Activated naive CD8-positive, alpha-beta T cell (primary cell): ENCODE results near the gene UMODL1.

Experiments used
- H3K27ac Mint-ChIP-seq: one replicate; pipeline ENCODE4 v1.8.0; 2021; ENCODE audit warnings: mixed read lengths
- H3K27me3 Mint-ChIP-seq: one replicate; pipeline ENCODE4 v1.8.0; 2021; ENCODE audit warnings: mixed read lengths
- H3K36me3 Mint-ChIP-seq: one replicate; pipeline ENCODE4 v1.8.0; 2021; ENCODE audit warnings: mixed read lengths
- H3K4me1 Mint-ChIP-seq: one replicate; pipeline ENCODE4 v1.8.0; 2021; ENCODE audit warnings: low read depth, mixed read lengths
- H3K4me3 Mint-ChIP-seq: one replicate; pipeline ENCODE4 v1.8.0; 2021; ENCODE audit warnings: mild to moderate bottlenecking, mixed read lengths
- H3K9me3 Mint-ChIP-seq: one replicate; pipeline ENCODE4 v1.8.0; 2021; ENCODE audit warnings: low read depth, mixed read lengths

UMODL1 gene

DNA sequence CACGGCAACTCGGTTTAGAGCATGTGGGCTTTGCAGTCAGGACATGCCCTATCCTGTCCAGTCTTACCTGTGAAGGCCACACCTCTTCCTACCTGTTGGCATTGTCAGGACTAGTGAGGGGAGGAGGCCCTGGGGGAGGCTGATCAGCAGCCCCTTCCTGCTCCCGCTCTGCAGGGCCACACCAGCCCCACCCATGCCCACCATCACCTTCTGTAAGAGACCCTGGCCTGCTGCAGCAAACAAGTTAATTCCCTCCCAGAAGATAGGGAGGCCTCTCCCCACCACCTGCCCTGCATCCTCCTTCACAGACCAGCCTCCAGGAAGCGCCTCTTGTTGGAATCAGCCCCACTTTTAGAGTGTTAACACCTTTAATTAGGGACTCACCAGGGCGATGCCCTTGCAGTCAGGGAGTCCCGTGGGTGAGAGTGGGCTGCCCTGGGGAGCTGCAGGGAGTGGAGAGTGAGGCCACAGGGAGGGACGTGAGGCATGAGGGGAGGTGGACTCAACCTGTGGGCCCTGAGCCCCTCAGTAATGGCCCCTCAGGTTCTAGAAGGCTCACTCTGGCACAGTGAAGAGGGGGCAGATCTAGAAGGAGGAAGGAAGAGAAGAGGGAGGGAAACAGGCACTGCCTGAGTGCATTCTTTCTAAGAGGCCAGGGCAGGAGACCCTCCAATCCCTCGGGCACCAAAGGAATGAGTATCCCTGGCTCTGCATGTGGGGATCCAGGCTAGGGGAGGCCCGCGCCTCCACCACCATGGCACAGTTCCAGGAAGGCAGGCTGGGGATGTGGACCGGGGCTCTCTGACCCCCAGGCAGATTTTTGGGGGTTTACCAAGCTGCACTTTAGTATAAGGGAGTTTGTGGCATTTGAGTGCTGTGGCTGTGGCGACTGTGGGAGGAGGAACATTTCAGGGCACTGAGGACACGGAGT is 8.2 kb downstream of the UMODL1 start:
- no peak overlapping the region for H3K27ac Mint-ChIP-seq
- no peaks in the 10 kb centered on the region for H3K27me3 Mint-ChIP-seq
- H3K4me1 Mint-ChIP-seq: no peaks in the 10 kb centered on the region
- H3K9me3 Mint-ChIP-seq: no peaks in the 10 kb centered on the region
- H3K36me3 Mint-ChIP-seq: no peaks in the 10 kb centered on the region
- H3K4me3 Mint-ChIP-seq: no peak overlapping the region

GRCh38 chr21:42079939-42080787 is 9.0 kb downstream of the UMODL1 start:
- no peaks in the 10 kb centered on the region for H3K9me3 Mint-ChIP-seq
- H3K27me3 Mint-ChIP-seq: no peaks in the 10 kb centered on the region
- no peak overlapping the region for H3K4me3 Mint-ChIP-seq
- H3K36me3 Mint-ChIP-seq: no peaks in the 10 kb centered on the region
- no peak overlapping the region for H3K27ac Mint-ChIP-seq
- no peaks in the 10 kb centered on the region for H3K4me1 Mint-ChIP-seq

DNA sequence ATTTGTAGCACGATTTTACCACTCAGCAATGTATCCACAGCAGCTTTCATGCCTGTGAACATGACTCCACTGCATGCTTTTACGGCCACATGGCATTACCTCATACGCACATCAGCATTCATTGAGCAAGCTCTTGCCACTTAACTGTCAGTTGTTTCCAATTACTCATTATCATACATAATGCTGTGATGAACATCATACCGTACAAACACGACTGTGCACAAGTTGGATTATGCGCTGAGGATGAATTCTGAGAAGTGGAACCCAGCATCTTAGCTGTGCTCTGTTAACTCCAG is 9.6 kb downstream of the UMODL1 start:
- Mint-ChIP-seq H3K4me3 (no peak overlapping the region), H3K27ac (no peak overlapping the region), H3K9me3 (no peaks in the 10 kb centered on the region), H3K4me1 (no peaks in the 10 kb centered on the region), H3K27me3 (no peaks in the 10 kb centered on the region), H3K36me3 (no peaks in the 10 kb centered on the region)

GRCh38 chr21:42081138-42081537 is 10.0 kb downstream of the UMODL1 start:
- H3K4me3 Mint-ChIP-seq: no peak overlapping the region
- no peaks in the 10 kb centered on the region for H3K27me3 Mint-ChIP-seq
- no peaks in the 10 kb centered on the region for H3K4me1 Mint-ChIP-seq
- H3K36me3 Mint-ChIP-seq: no peaks in the 10 kb centered on the region
- no peaks in the 10 kb centered on the region for H3K9me3 Mint-ChIP-seq
- H3K27ac Mint-ChIP-seq: no peak overlapping the region

DNA sequence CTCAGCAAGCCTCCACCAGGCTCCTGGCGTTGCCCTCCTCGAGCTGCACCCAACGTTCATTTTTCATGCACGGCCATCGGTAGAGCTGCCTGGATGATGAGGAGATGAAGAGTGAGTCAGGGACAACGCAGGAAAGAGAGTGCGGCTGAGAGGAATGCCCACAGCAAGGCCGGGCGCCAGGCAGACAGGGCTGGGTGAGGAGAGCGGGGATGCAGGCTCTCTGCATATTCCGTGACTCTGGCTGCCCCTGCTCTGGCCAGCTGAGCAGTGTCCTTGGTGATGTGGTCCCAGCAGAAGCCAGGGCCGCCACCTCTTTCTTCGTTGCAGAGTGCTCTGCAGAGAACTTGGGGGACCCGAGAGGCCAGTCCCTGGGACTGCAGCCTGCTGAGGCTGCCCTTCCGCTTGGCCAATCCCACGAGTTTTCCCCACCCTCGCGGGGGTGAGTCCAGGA is 10.8 kb downstream of the UMODL1 start:
- Mint-ChIP-seq H3K27me3 (no peaks in the 10 kb centered on the region), H3K36me3 (no peaks in the 10 kb centered on the region), H3K27ac (no peak overlapping the region), H3K4me3 (no peak overlapping the region), H3K9me3 (no peaks in the 10 kb centered on the region), H3K4me1 (no peaks in the 10 kb centered on the region)

DNA sequence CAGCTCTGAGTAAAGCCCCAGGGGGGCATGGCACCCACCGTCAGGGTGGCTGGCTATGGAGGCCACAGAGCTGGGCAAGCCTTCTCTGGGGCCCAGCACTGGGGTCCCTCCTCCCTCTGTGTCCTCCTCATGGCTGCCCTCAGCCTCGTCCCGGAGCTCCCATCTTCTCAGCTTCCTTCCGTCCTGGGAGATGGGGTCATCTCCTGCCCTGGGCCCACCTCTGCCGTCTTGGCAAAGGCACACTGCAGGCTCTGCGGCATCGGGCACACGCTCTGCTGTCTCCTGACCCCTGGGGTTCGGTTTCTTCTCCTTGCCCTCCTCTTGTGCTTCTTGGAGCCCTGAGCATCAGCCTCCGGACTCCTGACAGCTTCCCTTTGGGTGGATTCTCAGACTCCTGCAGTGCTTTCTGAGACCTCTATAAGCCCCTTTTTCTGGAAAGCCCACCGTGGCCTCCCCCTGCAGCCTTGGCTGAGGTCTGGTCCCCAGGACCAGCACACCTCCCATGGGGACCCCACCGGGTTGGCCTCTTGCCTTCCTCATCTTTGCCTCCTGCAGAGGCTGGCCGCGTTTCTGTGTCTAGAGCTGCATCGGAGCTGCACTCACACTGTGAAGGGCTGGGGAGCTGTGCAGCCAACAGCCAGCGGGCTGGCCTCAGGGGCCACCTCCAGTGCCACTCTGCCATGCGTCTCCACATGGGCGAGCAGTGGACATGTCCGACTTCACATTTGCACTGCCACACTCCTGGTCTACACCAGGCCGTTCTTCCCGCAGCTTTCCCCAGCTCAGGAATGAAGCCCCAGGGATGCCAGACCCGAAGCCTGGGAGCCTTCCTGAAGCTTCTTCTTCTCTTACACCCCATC is 11.6 kb downstream of the UMODL1 start:
- H3K9me3 Mint-ChIP-seq: no peaks in the 10 kb centered on the region
- H3K4me3 Mint-ChIP-seq: no peak overlapping the region
- H3K36me3 Mint-ChIP-seq: no peaks in the 10 kb centered on the region
- no peak overlapping the region for H3K27ac Mint-ChIP-seq
- no peaks in the 10 kb centered on the region for H3K4me1 Mint-ChIP-seq
- no peaks in the 10 kb centered on the region for H3K27me3 Mint-ChIP-seq

DNA sequence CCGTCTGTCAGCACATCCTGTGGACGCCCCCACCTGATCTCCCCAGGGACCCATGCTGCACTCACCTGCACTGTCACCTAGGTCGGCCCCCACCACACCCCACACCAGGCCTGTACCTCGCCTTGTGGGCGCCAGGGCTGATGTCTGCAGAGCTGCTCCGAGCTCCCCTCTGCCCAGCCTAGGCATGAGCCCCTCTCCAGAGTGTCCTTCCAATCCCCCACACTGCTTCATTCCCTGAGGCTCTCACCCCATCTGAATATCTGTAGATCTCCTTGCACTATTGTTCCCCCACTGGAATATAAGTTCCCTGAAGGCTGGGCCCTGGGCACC is 12.2 kb downstream of the UMODL1 start:
- Mint-ChIP-seq H3K27me3 (no peaks in the 10 kb centered on the region), H3K27ac (no peak overlapping the region), H3K36me3 (no peaks in the 10 kb centered on the region), H3K9me3 (no peaks in the 10 kb centered on the region), H3K4me3 (no peak overlapping the region), H3K4me1 (no peaks in the 10 kb centered on the region)

DNA sequence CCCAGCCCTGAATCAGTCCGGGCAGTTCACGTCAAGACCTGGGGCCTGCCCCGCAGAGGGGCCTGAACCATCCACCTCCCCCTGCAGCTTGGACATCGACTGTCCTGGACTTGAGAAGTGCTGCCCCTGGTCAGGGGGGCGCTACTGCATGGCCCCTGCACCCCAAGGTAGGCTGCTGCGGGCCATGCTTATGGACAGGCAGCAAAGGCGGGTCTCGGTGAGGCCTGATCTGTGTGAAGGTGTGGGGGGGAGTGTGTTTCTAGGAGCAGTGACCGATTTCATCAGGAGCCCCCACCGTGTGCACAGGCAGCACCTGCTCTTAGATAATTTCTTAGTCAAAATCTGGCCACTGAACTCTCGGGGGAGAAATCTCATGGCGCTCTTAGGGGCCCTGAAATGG is 13.0 kb downstream of the UMODL1 start:
- H3K4me3 Mint-ChIP-seq: no peak overlapping the region

GRCh38 chr21:42085246-42086077 is 14.3 kb downstream of the UMODL1 start:
- no peaks in the 10 kb centered on the region for H3K27me3 Mint-ChIP-seq
- H3K36me3 Mint-ChIP-seq: no peaks in the 10 kb centered on the region
- no peaks in the 10 kb centered on the region for H3K9me3 Mint-ChIP-seq
- no peak overlapping the region for H3K27ac Mint-ChIP-seq
- no peak overlapping the region for H3K4me3 Mint-ChIP-seq
- peaks cover 19% of the 10 kb centered on the region for H3K4me1 Mint-ChIP-seq

More for the DNA sequence above, 13.0 kb downstream of the UMODL1 start:
- Mint-ChIP-seq H3K4me1 (peaks cover 7% of the 10 kb centered on the region), H3K36me3 (no peaks in the 10 kb centered on the region), H3K27me3 (no peaks in the 10 kb centered on the region), H3K9me3 (no peaks in the 10 kb centered on the region), H3K27ac (no peak overlapping the region)

GRCh38 chr21:42086969-42087368 is 15.9 kb downstream of the UMODL1 start:
- peaks cover 21% of the 10 kb centered on the region for H3K4me1 Mint-ChIP-seq
- no peaks in the 10 kb centered on the region for H3K9me3 Mint-ChIP-seq
- no peaks in the 10 kb centered on the region for H3K27me3 Mint-ChIP-seq
- H3K4me3 Mint-ChIP-seq: no peak overlapping the region
- no peak overlapping the region for H3K27ac Mint-ChIP-seq
- H3K36me3 Mint-ChIP-seq: no peaks in the 10 kb centered on the region

- peaks cover 21% of the 10 kb centered on the region for H3K4me1 Mint-ChIP-seq
- H3K27ac Mint-ChIP-seq: no peak overlapping the region
- H3K27me3 Mint-ChIP-seq: no peaks in the 10 kb centered on the region
- H3K4me3 Mint-ChIP-seq: no peak overlapping the region
- no peaks in the 10 kb centered on the region for H3K9me3 Mint-ChIP-seq
- H3K36me3 Mint-ChIP-seq: no peaks in the 10 kb centered on the region
Observed at GRCh38 chr21:42088148-42088547, 17.0 kb downstream of the UMODL1 start.

DNA sequence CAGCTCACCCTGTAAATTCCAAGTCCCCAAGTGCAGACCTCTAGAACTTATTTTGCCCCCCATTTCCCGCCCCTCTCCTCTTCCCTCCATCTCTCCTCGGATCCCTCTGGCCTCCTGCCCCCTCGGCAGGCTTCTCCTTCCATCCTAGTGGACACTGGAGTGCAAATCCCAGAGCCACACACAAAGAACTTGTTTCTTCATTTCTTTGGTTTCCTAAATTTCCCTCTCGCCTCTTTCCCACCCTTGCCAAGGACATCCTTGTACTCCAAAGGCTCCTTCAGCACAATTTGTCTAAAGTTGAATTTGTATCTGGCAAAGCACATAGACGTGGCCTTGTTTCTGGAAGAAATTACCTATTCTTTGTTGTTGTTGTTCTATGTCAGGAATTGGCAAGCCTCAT is 17.5 kb downstream of the UMODL1 start:
- Mint-ChIP-seq H3K27me3 (no peaks in the 10 kb centered on the region), H3K36me3 (no peaks in the 10 kb centered on the region), H3K4me3 (no peak overlapping the region), H3K4me1 (peaks cover 21% of the 10 kb centered on the region), H3K27ac (peak overlapping the region; percentile 42), H3K9me3 (no peaks in the 10 kb centered on the region)

- H3K27me3 Mint-ChIP-seq: no peaks in the 10 kb centered on the region
- H3K4me3 Mint-ChIP-seq: peak overlapping the region; percentile 12
- no peaks in the 10 kb centered on the region for H3K36me3 Mint-ChIP-seq
- H3K9me3 Mint-ChIP-seq: no peaks in the 10 kb centered on the region
- peaks cover 21% of the 10 kb centered on the region for H3K4me1 Mint-ChIP-seq
- peak overlapping the region; percentile 42 for H3K27ac Mint-ChIP-seq
Observed at GRCh38 chr21:42089093-42089631, 18.0 kb downstream of the UMODL1 start.
